Fibroblast of lung (primary cell): Measurements from ENCODE around the gene USP19. TPM values are rescaled to one million over a fixed set of nuclear protein-coding genes. Genes with fewer than 3 reads are reported as not detected.

ENCODE experiments used
- DNase-seq, 2 donors: peaks; one replicate each; pipeline versions ENCODE4 v3.0.0 to v3.0.0-alpha.2; 2010; ENCODE audit warnings: low read depth in 2 of 2
- H2AFZ ChIP-seq: 2 replicates; pipeline ENCODE4 v1.5.1; 2012; ENCODE audit warnings: low read length, control low read depth, inconsistent platforms
- H3K27ac ChIP-seq: 2 replicates; pipeline ENCODE4 v1.5.1; 2011; ENCODE audit warnings: low read length, control low read depth; ENCODE audit not compliant: insufficient read depth
- H3K27me3 ChIP-seq: 2 replicates; pipeline ENCODE4 v1.5.1; 2011; ENCODE audit warnings: mild to moderate bottlenecking, low read length; ENCODE audit not compliant: control insufficient read depth, insufficient read depth
- H3K36me3 ChIP-seq: 2 replicates; pipeline ENCODE4 v1.5.1; 2011; ENCODE audit warnings: low read length; ENCODE audit not compliant: control insufficient read depth, insufficient read depth
- H3K4me1 ChIP-seq: 2 replicates; pipeline ENCODE4 v1.5.1; 2011; ENCODE audit warnings: low read length; ENCODE audit not compliant: control insufficient read depth, insufficient read depth; ENCODE audit errors: extremely low read depth
- H3K4me2 ChIP-seq: 2 replicates; pipeline ENCODE4 v1.5.1; 2011; ENCODE audit warnings: low read length, control low read depth; ENCODE audit not compliant: insufficient read depth; ENCODE audit errors: extremely low read depth
- H3K4me3 ChIP-seq, 4 experiments: fragments of 200-600 bp in 1 of 4; sonication (generic) in 1 of 4; replicated peaks in 1 of 4; 2 replicates each; pipeline ENCODE4 v1.5.1; 2011 to 2016; ENCODE audit warnings: low read length in 4 of 4, low read depth in 3 of 4, mild to moderate bottlenecking in 3 of 4, control low read depth in 2 of 4, inconsistent platforms in 1 of 4, mixed read lengths in 1 of 4; ENCODE audit not compliant: insufficient read depth in 1 of 4; ENCODE audit errors: control extremely low read depth in 1 of 4
- H3K79me2 ChIP-seq: 2 replicates; pipeline ENCODE4 v1.5.1; 2012; ENCODE audit warnings: mild to moderate bottlenecking, low read length, inconsistent platforms; ENCODE audit not compliant: control insufficient read depth, insufficient read depth
- H3K9ac ChIP-seq: 2 replicates; pipeline ENCODE4 v1.5.1; 2011; ENCODE audit warnings: mild to moderate bottlenecking, low read length, control low read depth; ENCODE audit not compliant: insufficient read depth
- H3K9me3 ChIP-seq: 2 replicates; pipeline ENCODE4 v1.5.1; 2012; ENCODE audit warnings: low read depth, low read length; ENCODE audit not compliant: control insufficient read depth, insufficient read depth
- H4K20me1 ChIP-seq: 2 replicates; pipeline ENCODE4 v1.5.1; 2011; ENCODE audit warnings: low read length; ENCODE audit not compliant: control insufficient read depth, insufficient read depth; ENCODE audit errors: extremely low read depth
- CTCF ChIP-seq, 2 donors: IDR thresholded peaks in 1 of 2; conservative IDR thresholded peaks in 1 of 2; 1 replicate in 1 of 2; 2 replicates in 1 of 2; pipeline ENCODE4 v1.5.1; 2011 to 2012; ENCODE audit warnings: low read length in 2 of 2, control low read depth in 1 of 2, inconsistent platforms in 1 of 2, low read depth in 1 of 2, mild to moderate bottlenecking in 1 of 2
- EZH2 ChIP-seq: IDR thresholded peaks from 2 replicates; pipeline ENCODE4 v1.5.1; 2012; ENCODE audit warnings: low read length, control low read depth, mild to moderate bottlenecking; ENCODE audit errors: missing control alignments
- polyA minus RNA-seq: library from RNA; depleted of rRNA, polyadenylated mRNA; stranded (reverse); fragments of >200 nt; gene quantifications from 2 replicates; pipeline ENCODE4 v1.2.3, GENCODE V29; 2011; ENCODE audit warnings: low replicate concordance
- polyA plus RNA-seq, 2 donors: library from polyadenylated mRNA; depleted of rRNA in 1 of 2; stranded (reverse) in 1 of 2; unstranded in 1 of 2; fragments of >200 nt; gene quantifications; 2 replicates each; pipeline ENCODE4 v1.2.1, GENCODE V29; 2011 to 2012; ENCODE audit warnings: missing spikeins in 1 of 2
- total RNA-seq: library from RNA; depleted of rRNA; stranded (reverse); fragments of >200 nt; gene quantifications from 2 replicates; pipeline ENCODE4 v1.2.1, GENCODE V29; 2014

The USP19 gene
- total RNA-seq (49.1 and 53.8 TPM in 2 replicates), polyA plus RNA-seq (23.3 and 25.0 TPM in 2 replicates), polyA minus RNA-seq (97.5 and 113 TPM in 2 replicates)
- polyA plus RNA-seq (2012) = 20.1 and 24.2 TPM in 2 replicates

- DNase-seq = peak; percentile 90 to 93
- Histone ChIP-seq H3K9ac (peak within 1 kb of the TSS; percentile 74), H3K27me3 (no peaks in the 10 kb centered on the region), H3K4me3 (peak within 1 kb of the TSS; percentile 51 to 95 (median 76)), H3K4me2 (peak within 1 kb of the TSS; percentile 98), H3K4me1 (peaks cover 9% of the 10 kb centered on the region), H4K20me1 (no peaks in the 10 kb centered on the region), H3K79me2 (peaks cover 16% of the 10 kb centered on the region), H3K27ac (peak within 1 kb of the TSS; percentile 85), H2AFZ (peak within 1 kb of the TSS; percentile 6), H3K36me3 (peaks cover 54% of the 10 kb centered on the region), H3K9me3 (no peaks in the 10 kb centered on the region)
- TF ChIP-seq EZH2 (no peak), CTCF (conservative IDR thresholded peaks at IDR 0.05 in 1 of 2, IDR thresholded peaks at IDR 0.05 in 1 of 2; ENCODE audit: low read depth in 1 of 2, low read length in 2 of 2) (no peak)
Observed at GRCh38 chr3:49120438-49121131, at the start of gene USP19. Gene USP19 (minus strand): TSS chr3:49120823. CDS start chr3:49119145, 1,678 bp downstream.

GRCh38 chr3:49166752-49167556 lies 46.3 kb upstream of the USP19 start:
- no peak overlapping the region for H3K9ac ChIP-seq
- H4K20me1 ChIP-seq = no peaks in the 10 kb centered on the region
- H2AFZ ChIP-seq = peak overlapping the region; percentile 99
- H3K27me3 ChIP-seq = no peaks in the 10 kb centered on the region
- peak overlapping the region in 3 of 4 experiments; percentile 57 to 96 (median 79) for H3K4me3 ChIP-seq
- H3K9me3 ChIP-seq = no peaks in the 10 kb centered on the region
- H3K4me2 ChIP-seq = peak overlapping the region; percentile 2
- TF ChIP-seq EZH2 (no peak), CTCF (conservative IDR thresholded peaks at IDR 0.05 in 1 of 2, IDR thresholded peaks at IDR 0.05 in 1 of 2; ENCODE audit: low read depth in 1 of 2, low read length in 2 of 2) (no peak)
- peaks cover 15% of the 10 kb centered on the region for H3K36me3 ChIP-seq
- peaks cover 8% of the 10 kb centered on the region for H3K4me1 ChIP-seq
- H3K27ac ChIP-seq = peak overlapping the region; percentile 75
- no peak for DNase-seq
- H3K79me2 ChIP-seq = peaks cover 26% of the 10 kb centered on the region
